GM21390 (cell line): ENCODE data around the gene FBXL3.
"Not testable (repeated sequence)": the region's sequence is repeated elsewhere in the genome, so short reads cannot be mapped to it uniquely, and the experiment has no call there.

ENCODE experiments used
- ATAC-seq: cut with Tn5 transposase; IDR thresholded peaks from one replicate; pipeline ENCODE4 v1.9.1; 2021; ENCODE audit not compliant: unreplicated experiment

FBXL3 gene

DNA sequence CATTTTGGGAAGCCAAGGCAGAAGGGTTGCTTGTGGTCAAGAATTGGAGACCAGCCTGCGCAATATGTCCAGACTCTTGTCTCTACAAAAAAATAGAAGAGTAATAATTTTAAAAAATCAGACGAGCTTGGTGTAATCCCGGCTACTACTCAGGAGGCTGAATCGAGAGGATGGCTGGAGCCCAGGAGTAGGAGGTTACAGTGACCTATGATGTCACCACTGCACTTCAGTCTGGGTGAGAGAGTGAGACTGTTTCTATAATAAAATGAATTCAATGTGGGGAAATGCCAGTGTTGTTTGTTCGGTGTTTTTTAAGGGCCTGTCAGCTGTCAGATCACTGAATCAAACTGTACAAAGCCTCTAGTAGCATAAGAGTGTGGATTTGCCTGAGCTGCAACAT is 1.2 kb upstream of the FBXL3 start:
- no peak for ATAC-seq

DNA sequence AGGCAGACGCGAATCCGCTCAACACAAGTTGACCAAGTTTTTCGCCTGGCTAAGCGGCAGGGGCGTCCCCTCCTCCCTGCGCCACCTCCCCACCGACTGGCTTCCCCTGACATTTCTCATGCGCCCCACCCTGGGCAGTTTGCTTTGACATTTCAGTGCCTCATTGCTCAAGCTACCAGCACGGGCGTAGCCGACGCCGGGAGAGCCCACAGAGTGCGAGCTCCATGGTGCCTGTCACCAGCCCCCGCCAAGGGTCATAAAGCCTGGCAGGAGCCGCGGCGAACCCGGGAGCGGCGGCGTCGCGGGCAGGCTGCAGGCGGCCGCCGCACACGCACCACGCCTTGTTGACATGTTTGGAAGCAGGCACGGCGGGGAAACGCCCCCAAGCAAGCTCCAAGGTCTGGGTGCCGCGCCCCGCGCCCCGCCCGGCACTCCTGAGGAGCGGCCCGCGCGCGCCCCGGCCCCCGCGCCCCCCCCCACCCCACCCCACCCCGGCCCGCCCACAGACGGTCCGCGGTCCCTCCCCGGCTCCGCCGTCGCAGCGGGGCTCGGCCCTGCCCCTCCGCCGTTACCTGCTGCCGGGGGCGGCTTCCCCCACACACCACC is 601 bp downstream of the FBXL3 start:
- peak; percentile 59 for ATAC-seq

DNA sequence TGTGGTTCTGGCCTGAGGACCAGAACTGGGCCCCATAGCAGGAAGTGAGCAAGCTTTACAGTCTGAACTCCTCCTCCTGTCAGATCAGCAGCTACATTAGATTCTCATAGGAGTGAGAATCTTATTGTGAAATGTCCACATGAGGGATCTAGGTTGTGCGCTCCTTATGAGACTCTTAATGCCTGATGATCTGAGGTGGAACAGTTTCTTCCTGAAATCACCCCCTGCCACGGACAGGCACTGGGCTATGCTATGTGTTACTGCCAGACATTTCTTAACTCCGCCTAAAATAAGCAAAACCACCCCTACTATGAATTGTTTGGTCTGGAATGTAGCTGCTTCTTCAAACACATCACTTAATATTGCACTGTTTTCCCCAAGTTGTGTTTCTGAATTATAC is 4.6 kb downstream of the FBXL3 start:
- ATAC-seq = no peak

DNA sequence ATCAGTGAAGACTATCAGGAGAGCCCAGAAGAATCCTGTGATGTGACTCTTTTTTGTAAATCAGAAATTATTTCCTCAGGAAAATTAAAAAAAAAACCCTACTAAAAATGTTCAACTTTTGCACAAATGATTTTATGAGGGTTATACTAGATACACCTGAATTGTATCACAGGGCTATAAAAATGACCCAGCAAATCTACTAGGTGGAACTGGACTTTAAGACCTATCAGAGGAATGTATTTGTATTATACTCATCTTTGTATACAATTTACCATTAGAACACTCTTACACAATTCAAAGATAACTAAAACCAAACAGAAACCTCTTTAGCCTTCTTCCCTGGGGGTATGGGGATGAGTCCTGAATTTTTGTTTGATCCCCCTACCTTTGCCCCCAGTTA is 7.2 kb downstream of the FBXL3 start:
- ATAC-seq = no peak

DNA sequence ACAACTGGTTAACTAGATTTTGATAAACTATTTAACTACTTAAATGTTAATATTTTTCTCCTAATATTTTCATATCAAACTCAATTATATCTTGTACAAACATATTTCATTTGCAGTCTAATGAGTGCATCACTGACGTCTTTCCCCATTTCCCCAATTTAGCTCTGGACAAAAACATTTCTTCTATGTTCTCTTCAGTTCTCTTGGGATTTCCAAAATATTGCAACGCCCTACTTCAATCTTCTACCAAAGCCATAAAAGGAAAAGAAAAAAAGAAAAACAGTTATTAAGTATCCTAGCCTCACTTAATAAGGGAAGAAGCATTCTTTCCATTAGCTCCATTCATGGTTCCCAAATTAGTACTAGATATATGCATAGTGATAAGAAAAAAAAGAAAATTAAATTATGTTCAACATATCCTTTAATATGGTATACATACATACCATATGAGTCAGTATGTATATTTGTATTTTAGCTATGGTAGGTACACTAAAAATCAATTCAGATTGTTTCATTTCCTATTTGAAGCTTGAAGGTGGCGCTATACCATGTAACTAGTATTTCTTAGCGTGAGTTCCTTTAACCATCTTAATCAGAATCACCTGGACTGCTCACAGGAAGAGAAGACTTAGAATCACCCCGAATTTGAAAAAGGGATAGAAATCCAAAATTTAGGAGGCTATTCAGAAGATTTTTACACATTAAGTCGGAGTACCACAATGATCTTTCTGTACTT is 9.9 kb downstream of the FBXL3 start:
- no peak for ATAC-seq

DNA sequence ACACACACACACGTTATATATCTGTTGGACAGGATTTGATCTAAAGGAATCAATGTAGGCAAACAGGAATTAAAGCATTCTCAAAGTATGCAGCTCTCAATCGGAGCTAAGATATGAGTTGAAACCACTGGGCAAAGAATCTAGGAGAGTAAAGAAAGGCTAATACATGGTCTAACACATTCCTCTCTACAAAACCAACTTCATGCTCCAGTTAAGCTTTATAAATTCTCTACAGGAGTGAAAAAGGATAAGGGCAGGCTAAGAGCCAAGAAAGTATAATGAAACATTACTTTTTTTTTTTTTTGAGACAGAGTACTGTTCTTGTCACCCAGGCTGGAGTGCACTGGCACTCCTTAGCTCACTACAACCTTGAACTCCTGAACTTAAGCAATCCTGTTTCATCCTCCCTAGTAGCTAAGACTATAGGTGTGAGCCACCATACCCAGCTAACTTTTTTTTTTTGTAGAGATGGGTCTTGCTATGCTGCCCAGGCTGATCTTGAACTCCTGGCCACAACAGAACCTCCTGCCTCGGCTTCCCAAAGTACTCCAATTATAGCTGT is 10.6 kb downstream of the FBXL3 start:
- ATAC-seq = no peak

DNA sequence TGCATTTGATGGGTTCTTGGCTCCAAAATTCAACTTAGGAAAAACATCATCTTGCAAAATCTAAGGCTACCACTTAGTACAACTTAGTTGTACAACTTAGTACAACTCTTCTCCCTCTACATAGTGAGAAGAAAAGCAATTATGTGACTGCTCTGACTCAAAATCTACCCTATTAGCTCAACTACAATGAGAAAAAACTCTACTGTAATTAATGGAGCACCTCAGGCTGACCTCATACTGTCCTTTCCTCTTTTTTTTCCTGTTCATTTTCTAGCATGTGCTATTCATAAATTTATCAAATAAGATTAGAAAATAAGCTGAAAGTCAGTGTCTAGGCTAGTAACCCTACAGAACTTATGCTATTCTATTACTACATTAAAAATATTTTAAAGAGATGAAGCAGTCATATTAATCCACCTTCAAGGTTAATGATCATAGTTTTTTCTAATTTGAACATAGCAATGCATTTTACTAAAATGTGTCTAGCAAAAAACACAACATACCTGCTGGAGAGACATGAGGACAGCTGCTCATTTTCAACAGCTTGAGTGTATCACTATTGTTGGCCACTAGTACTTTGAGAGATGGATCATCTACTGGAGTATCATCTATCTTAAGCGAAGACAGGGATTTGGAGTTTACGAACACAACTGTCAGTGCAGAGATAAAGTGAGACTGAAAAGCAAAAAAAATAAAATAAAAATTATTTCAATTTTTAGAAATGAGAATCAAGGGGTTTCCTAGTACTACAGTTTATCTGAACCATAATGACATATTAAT is 11.9 kb downstream of the FBXL3 start:
- no peak for ATAC-seq

DNA sequence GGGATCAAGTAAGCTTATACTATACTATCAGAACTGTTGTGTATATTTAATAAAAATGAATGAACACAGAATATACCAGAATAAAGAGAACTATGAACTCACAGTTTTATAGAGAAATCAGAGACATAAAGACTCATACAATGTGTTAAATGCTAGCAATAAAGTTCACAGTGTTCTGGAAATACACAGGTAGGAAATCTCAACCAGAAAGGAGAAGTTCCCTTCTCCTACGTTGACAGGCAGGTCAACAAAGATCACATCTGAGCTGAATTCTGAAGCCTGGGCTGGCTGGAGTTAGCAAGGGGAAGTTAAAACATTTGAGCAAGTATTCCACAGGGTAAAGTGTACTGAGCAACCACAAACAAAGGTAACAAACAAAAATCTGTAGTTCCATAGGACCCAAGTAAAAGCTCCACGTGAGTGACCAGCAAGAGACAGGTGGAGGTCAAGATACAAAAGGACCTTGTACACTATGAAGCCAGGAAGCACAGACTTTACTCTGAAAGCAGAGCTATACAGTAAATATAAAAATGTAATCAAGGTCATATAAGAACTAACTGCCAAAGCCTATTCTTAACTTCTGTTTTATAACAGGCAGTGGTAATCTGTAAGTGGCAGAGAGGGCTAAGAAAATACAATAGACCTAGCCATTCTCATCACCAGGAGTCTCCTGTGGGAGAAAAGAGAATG is 13.0 kb downstream of the FBXL3 start:
- ATAC-seq = no peak

DNA sequence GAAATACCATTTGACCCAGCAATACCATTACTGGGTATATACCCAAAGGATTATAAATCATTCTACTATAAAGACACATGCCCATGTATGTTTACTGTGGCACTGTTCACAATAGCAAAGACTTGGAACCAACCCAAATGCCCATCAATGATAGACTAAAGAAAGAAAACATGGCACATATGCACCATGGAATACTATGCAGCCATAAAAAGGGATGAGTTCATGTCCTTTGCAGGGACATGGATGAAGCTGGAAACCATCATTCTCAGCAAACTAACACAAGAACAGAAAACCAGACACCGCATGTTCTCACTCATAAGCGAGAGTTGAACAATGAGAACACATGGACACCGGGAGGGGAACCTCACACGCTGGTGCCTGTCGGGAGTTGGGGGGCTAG is 17.2 kb downstream of the FBXL3 start:
- ATAC-seq = not testable (repeated sequence)

DNA sequence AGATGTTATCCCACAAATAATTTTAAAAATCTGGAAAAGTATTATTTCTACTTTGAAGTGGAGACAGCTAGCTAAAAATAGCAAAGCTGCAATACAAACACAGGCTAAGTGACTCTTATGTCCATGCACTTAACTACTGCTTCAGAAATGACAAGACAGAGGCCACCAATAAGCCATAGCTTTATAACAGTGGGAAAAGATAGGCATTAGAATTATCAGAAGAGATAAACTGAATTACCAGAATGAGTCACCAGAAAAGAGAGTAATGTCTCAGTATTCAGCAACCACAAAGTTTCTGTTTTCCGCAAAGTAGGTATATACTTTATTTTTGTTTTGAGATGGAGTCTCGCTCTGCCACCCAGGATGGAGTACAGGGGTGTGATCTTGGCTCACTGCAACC is 17.9 kb downstream of the FBXL3 start:
- ATAC-seq = peak; percentile 64

DNA sequence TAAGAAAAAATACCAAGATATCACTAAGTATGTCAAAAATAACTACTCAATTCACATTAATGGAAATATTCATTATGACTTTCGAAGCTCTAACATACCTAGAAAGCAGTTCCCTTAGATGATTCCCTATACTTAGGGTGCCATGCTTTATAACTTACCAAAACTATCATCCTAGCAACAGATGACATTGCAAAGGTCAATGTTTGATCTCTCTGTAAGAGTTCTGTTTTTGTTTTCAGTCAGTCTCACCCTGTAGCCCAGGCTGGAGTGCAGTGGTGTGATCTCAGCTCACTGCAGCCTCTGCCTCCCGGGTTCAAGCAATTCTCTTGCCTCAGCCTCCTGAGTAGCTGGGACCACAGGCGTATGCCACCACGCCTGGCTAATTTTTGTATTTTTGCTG is 18.6 kb downstream of the FBXL3 start:
- ATAC-seq = not testable (repeated sequence)

DNA sequence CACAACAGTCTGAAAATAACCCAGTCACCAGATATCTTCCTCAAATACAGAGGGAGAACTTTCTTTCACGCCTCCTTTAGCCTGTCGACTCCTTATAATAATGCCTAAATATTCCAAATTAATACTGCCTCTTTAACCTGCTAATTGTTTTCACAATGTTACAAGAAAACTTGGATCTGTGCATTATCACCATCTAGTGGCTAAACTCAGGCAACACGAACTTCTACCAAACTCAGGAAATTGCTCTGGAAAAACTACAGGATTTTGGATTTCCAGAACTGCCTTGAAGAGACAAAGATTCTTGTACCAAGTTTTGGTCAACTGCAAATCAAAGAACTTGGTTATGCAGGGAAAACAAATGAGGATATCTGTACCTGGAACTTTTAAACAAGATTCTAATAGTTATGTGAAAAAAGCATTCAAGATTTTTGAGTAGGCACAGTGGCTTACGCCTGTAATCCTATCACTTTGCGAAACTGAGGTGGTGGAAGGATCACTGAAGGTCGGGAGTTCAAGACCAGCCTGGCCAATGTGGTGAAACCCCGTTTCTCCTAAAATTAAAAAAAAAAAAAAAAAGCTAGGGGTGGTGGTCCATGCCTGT is 24.3 kb downstream of the FBXL3 start:
- ATAC-seq = no peak

DNA sequence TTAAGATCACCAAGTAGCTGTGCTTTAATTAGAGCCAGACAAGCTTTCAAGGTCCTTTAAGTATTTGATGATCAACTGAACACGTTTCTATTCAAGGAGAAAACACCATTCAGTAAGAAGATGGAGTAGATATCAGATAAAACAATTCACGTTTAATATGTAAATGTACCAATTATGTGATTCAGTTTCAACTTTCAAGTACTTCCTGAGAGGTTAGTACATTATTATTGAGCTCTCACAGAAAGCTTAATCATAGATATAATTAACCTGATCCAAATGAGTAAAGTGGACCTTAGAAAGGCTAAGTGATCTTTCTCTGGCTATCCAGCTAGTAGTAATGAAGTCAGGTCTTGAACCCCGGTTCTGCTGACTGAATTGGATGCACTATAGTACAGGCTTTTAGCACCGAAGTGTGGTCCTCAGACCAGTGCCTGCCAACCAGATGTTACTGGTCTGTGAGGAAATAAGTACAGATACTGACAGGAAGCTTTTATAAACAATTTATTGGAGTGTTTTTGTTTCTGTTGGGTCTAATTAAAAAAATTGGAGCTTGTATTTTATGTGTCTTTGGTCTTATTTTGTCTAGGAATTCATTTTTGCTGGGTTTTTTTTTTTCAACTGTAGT is 24.9 kb downstream of the FBXL3 start:
- ATAC-seq = no peak

DNA sequence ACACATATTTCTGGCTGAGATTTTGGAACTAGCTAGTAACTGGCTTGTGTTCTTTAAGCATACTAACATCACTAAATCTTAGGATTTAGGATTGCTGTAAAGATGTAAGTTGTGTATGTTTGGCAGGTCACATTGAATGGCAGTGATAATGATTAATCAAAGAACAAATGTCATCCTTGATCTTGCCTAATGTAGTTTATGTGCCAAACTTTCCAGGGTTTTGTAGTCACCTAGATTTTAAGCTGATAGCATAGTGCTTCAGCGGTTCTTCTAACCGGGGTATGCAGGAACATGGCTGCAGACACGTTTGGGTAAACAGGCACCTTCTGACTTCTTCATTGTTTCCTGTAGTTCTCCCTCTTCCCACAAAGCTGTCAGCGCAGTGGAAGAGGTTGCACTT is 25.4 kb downstream of the FBXL3 start:
- ATAC-seq = no peak

DNA sequence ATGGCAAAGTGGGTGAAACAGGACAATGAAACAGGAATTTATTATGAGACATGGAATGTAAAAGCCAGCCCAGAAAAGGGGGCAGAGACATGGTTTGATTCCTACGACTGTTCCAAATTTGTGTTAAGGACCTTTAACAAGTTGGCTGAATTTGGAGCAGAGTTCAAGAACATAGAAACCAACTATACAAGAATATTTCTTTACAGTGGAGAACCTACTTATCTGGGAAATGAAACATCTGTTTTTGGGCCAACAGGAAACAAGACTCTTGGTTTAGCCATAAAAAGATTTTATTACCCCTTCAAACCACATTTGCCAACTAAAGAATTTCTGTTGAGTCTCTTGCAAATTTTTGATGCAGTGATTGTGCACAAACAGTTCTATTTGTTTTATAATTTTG is 26.5 kb downstream of the FBXL3 start:
- ATAC-seq = no peak

DNA sequence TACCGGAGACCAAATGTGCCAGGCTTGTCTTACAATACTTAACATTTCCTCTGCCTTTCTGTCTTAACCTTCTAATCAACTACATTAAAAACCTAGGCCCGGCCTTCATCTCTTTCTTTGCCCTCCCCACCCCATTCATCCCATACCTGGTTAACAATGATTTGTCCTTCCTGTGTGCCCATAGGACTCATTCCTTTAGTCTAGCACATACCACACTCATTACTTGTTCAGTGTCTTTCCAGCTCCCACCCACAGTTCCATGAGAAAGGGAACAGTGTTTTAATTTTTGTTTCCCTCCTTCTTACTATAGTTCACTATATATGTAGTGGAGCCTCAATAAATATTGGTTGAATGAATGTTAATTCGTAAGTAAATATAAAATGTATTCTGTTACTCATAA is 32.7 kb downstream of the FBXL3 start:
- no peak for ATAC-seq

DNA sequence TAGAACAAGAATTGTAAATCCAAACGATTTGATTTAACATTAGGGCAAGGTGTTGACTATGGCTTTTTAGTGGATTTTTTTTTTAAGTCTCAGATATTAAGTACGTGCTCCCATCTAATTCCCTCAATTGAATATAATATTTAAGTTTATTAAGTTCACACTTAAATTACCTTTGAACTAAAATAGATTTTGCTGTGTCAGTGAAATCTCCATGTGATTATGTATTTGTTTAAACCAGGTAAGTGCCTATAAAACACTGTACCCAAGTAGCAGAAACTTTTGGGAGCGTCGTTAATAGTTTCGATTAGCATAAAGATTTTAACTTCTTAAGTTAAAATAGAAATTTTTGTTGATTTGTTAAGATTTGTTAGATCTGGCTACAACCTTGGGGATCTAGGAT is 33.5 kb downstream of the FBXL3 start:
- no peak for ATAC-seq

DNA sequence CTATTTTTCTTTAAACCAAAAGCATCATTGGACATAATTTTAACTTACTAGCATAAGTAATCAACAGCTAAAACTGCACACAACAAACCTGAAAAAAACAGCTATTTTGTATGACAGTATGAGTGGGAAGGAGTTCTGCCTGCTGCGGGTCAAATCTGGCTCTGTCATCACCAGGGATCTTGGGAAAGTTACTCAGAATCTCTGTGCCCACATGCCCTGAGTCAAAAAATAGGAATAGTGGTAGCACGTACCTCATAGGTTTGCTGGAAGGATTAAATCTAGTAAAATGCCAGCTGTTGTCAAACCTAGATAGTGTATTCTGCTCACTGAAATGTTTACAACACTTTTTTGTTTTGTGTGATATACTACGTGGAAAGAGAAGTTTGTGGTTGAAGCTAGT is 33.9 kb downstream of the FBXL3 start:
- ATAC-seq = no peak

DNA sequence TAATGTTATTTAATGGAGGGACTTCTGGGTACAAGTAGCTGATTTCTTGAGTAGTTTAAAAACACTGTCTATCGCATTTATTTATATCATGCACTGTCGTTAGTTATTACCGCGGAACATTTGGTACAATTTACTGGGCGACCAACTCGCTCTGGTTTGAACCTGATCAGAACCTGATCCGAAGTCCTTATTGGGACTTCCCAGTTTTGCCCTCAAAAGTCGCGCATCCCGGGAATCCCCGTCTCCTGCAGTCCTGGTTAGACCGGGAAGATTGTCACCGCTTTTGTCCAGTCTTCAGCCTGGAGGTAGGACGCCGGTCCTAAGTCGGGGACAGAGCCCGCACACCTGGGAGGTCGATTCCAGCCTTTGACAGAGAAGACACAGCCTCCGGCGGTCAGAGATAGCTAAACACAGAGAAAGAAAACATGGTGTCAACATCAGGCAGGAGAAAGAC is 34.4 kb downstream of the FBXL3 start:
- ATAC-seq = peak; percentile 9

DNA sequence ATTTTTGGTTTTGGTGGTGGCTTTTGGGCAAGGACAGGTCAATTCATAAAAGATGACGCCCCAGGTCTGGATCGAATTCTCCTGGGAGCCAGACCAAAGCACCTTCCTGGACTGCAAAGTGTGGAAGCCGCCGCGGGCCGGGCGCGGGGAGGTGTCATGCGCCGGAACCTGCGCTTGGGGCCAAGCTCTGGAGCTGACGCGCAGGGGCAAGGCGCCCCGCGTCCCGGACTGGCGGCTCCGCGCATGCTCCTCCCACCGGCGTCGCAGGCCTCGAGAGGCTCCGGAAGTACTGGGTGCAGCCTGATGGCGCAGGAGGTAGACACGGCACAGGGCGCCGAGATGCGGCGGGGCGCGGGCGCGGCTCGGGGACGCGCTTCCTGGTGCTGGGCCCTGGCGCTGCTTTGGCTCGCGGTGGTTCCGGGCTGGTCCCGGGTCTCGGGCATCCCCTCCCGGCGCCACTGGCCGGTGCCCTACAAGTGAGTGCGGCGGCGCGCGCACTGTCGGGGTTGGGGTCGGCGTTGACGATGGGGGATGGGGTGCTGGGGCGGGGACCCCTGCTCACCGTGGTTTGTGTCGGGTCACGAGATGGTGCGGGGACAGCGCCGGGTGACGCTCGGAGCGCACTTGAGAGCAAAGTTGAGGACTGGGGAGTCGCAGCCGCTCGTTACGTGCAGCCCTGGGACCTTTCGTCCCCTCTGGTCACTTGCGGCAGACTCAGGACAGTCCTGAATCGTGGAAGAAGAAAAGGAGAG is 35.0 kb downstream of the FBXL3 start, which contains the start of gene CLN5:
Gene CLN5, plus strand, starts transcription at position 286 of the 752 bp plus-strand sequence. Its CDS starts 18 bp downstream, at position 304.
- peak; percentile 96 for ATAC-seq
